Colonic mucosa (tissue), 4 donors: ENCODE measurements around the gene AOAH. TPM values are rescaled to one million over a fixed set of nuclear protein-coding genes. Genes with fewer than 3 reads are reported as not detected.
"Not testable (repeated sequence)": the region's sequence is repeated elsewhere in the genome, so short reads cannot be mapped to it uniquely, and the experiment has no call there.

Source experiments
- DNase-seq: peaks from one replicate; pipeline ENCODE4 v3.0.0-alpha.2; 2020
- H3K27ac ChIP-seq: fragments of 200-600 bp; one replicate; pipeline ENCODE4 v1.8.0; 2021
- H3K27me3 ChIP-seq: fragments of 200-600 bp; one replicate; pipeline ENCODE4 v1.8.0; 2021
- H3K36me3 ChIP-seq: fragments of 200-600 bp; one replicate; pipeline ENCODE4 v1.8.0; 2021
- H3K4me1 ChIP-seq: fragments of 200-600 bp; one replicate; pipeline ENCODE4 v1.8.0; 2021; ENCODE audit warnings: mild to moderate bottlenecking
- H3K4me3 ChIP-seq: fragments of 200-600 bp; one replicate; pipeline ENCODE4 v1.8.0; 2021
- H3K9ac ChIP-seq, 2 donors: one replicate each; pipeline ENCODE4 v1.7.0; 2013; ENCODE audit warnings: control low read depth in 2 of 2, low read depth in 2 of 2, low read length in 2 of 2
- H3K9me3 ChIP-seq: fragments of 200-600 bp; one replicate; pipeline ENCODE4 v1.8.0; 2021
- intact Hi-C: fragments of 100-400 bp; cut with DNase I; formaldehyde crosslinking; loops from one replicate; pipeline ENCODE4 v1.14.1; 2022
- total RNA-seq, 2 donors: library from RNA; stranded (reverse); fragmentation: NEBNext Ultra II Directional in 1 of 2; extraction: Animal tissue kit (Norgen Biotek cat#: 25700) in 1 of 2; gene quantifications; one replicate each; pipeline ENCODE4 v1.2.1, GENCODE V29; 2021
- TF ChIP-seq, protein P1 (sequence below): fragments of 200-600 bp; IDR thresholded peaks from one replicate; pipeline ENCODE4 v1.8.0; 2022; ENCODE audit warnings: antibody characterized with exemption, mild to moderate bottlenecking
- donor health status: healthy.
- donor health status: DM: no; HTN: no; CAD: no.
- donor health status: DM: no; HTN: no; CAD: no.

The AOAH gene
- total RNA-seq, 2 donors from 2014 or later = 22.2 to 46.1 TPM

DNA sequence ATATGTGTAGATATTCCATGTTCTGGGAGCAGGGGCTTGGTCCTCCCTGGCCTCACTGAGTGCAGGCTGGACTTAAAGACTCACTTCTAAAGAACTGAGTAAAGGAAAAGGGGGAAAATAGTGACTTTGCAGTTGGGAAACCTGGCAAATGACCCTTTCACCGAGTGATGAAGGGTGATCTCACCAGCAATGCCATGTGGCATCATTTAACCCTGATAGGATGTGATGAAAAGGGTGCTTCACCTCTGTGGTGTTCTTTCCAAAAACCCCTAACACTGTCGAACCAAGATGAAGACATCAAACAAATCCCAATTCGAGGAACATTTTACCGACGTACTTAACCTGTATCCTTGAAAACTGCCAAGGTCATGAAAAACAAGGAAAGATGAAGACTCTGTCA lies 71.9 kb downstream of the AOAH start:
- Histone ChIP-seq H3K9me3 (no peaks in the 10 kb centered on the region), H3K36me3 (no peaks in the 10 kb centered on the region), H3K9ac (no peak overlapping the region), H3K4me1 (no peaks in the 10 kb centered on the region), H3K27ac (no peak overlapping the region), H3K4me3 (no peak overlapping the region), H3K27me3 (no peaks in the 10 kb centered on the region)
- DNase-seq = no peak
- TF ChIP-seq, protein P1, sequence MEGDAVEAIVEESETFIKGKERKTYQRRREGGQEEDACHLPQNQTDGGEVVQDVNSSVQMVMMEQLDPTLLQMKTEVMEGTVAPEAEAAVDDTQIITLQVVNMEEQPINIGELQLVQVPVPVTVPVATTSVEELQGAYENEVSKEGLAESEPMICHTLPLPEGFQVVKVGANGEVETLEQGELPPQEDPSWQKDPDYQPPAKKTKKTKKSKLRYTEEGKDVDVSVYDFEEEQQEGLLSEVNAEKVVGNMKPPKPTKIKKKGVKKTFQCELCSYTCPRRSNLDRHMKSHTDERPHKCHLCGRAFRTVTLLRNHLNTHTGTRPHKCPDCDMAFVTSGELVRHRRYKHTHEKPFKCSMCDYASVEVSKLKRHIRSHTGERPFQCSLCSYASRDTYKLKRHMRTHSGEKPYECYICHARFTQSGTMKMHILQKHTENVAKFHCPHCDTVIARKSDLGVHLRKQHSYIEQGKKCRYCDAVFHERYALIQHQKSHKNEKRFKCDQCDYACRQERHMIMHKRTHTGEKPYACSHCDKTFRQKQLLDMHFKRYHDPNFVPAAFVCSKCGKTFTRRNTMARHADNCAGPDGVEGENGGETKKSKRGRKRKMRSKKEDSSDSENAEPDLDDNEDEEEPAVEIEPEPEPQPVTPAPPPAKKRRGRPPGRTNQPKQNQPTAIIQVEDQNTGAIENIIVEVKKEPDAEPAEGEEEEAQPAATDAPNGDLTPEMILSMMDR = no peak
- intact Hi-C loops = no loop called here

DNA sequence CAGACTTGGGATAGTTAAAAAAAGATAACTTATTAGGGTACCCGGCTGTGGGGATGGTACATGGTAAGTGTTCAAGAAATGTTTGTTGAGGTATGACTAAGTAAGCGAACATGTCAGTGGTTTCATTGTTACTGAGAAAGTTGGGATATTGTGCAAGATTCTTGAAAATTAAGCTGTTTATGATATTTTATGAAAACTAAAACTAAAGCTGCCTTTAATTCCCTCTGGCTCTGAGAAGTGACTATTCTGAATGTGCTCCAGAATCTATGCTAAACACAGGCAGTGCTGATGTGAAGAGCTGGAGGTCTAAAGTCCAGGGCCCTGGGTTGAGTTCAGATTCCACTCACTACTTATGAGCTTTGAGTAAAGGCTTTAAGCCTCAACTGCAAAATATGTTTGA lies 72.9 kb downstream of the AOAH start:
- peak; percentile 21 for DNase-seq
- Histone ChIP-seq H3K9me3 (no peaks in the 10 kb centered on the region), H3K9ac (no peak overlapping the region), H3K36me3 (no peaks in the 10 kb centered on the region), H3K27ac (no peak overlapping the region), H3K4me3 (no peak overlapping the region), H3K27me3 (no peaks in the 10 kb centered on the region), H3K4me1 (no peaks in the 10 kb centered on the region)
- intact Hi-C loops = no loop called here
- TF ChIP-seq, protein P1 = no peak

DNA sequence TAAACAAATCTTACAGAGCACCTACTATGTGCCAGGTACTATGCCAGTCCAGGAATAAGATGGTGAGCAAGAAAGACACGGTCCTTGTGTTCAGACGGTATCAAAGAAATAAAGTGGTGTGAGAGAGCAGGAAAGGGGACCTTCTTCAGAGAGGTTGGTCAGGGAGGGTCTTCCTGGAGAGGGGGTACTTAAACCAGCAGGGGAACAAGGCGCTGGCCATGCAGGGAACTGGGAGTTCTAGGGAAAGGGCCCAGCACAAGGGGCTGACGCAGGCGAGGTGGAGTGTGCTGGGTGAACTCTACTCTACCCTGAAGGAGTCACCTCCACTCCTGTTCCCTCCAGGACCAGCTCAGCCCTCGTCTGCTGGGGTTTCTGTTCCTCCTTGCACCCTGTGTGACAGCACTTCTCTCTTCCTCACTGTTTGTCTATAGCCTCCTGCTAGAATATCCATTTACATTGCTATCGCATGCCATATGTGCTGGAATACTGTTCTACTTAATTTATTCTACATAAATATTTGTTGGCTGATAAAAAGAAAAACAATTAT lies 73.5 kb downstream of the AOAH start:
- Histone ChIP-seq H3K4me1 (no peaks in the 10 kb centered on the region), H3K9ac (no peak overlapping the region), H3K9me3 (no peaks in the 10 kb centered on the region), H3K36me3 (no peaks in the 10 kb centered on the region), H3K4me3 (no peak overlapping the region), H3K27ac (no peak overlapping the region), H3K27me3 (no peaks in the 10 kb centered on the region)
- intact Hi-C loops = no loop called here
- DNase-seq = peak; percentile 15
- TF ChIP-seq, protein P1 = no peak

DNA sequence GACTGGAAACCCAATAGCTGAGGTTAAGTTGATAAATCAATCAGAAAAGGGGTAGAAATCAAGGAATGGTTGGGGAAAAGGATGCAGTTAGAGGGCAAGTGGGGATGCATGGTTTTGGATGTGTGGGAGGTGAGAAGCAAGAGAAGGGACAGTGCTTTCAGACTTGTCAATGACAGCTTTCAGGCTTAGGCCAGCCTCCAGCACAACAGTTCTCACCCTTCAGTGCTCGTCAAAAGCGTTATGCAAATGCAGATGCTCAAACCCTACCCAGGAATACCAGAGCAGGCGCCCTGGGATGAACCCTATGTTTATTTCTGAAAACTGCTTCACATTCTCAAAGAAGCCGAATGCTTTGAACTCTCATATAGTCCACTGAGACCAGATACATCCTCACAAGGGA lies 74.0 kb downstream of the AOAH start:
- no peak overlapping the region for H3K4me3 ChIP-seq

DNA sequence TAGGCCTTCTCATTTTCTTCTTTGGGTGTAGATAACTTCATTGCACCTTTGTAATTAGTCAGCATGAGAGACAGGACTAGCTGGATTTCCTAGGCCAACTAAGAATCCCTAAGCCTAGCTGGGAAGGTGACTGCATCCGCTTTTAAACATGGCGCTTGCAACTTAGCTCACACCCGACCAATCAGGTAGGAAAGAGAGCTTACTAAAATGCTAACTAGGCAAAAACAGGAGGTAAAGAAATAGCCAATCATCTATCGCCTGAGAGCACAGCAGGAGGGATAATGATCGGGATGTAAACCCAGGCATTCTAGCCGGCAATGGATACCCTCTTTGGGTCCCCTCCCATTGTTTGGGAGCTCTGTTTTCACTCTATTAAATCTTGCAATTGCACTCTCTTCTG lies 75.0 kb downstream of the AOAH start:
- peak; percentile 0 for DNase-seq
- intact Hi-C loops, H3K9me3 ChIP-seq, H3K9ac ChIP-seq, H3K27ac ChIP-seq, H3K4me1 ChIP-seq, H3K27me3 ChIP-seq, H3K4me3 ChIP-seq, H3K36me3 ChIP-seq: not testable (repeated sequence)

More for the DNA sequence above, 74.0 kb downstream of the AOAH start:
- Histone ChIP-seq H3K9ac (no peak overlapping the region), H3K9me3 (no peaks in the 10 kb centered on the region), H3K27ac (no peak overlapping the region), H3K27me3 (no peaks in the 10 kb centered on the region), H3K4me1 (no peaks in the 10 kb centered on the region), H3K36me3 (no peaks in the 10 kb centered on the region)
- intact Hi-C loops = no loop called here
- peak; percentile 2 for DNase-seq
- TF ChIP-seq, protein P1 = no peak

DNA sequence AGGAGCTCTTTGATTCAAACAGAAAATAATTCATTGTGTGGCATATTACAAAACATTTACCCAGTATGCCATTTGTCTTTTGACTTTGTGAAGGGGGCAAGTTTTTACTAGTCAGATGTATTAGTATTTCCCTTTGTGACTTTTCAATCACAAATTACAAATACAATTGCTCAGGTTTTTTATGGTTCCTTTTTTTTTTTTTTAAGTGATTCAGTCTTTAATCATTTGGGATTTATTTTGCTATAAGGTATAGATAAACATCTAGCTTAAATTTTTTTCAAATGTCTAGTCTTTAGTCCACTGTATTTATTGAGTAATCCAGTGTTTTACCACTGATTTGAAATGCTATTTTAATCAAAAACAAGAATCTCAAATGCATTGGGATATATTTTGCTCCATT lies 75.9 kb downstream of the AOAH start:
- DNase-seq = no peak
- no peaks in the 10 kb centered on the region for H3K27me3 ChIP-seq
- intact Hi-C loops = no loop called here
- H3K4me3 ChIP-seq = no peak overlapping the region
- TF ChIP-seq, protein P1 = no peak
- H3K4me1 ChIP-seq = no peaks in the 10 kb centered on the region
- H3K36me3 ChIP-seq = no peaks in the 10 kb centered on the region
- H3K27ac ChIP-seq = no peak overlapping the region
- no peaks in the 10 kb centered on the region for H3K9me3 ChIP-seq
- no peak overlapping the region for H3K9ac ChIP-seq
